GM21360 (cell line): ENCODE data around the gene SPATC1L.

Source experiments
- ATAC-seq: cut with Tn5 transposase; IDR thresholded peaks from one replicate; pipeline ENCODE4 v1.9.1; 2021; ENCODE audit warnings: mild to moderate bottlenecking, moderate library complexity; ENCODE audit not compliant: unreplicated experiment

SPATC1L gene

GRCh38 chr21:46122758-46123683 is 61.2 kb downstream of the SPATC1L start:
- ATAC-seq, result no peak

GRCh38 chr21:46122237-46122671 is 62.0 kb downstream of the SPATC1L start:
- no peak for ATAC-seq

- no peak for ATAC-seq
Measured at GRCh38 chr21:46121286-46122221, 62.7 kb downstream of the SPATC1L start.

- ATAC-seq, result no peak
Measured at GRCh38 chr21:46120301-46121285, 63.7 kb downstream of the SPATC1L start.

- no peak for ATAC-seq
Measured at GRCh38 chr21:46119637-46120271, 64.5 kb downstream of the SPATC1L start.

GRCh38 chr21:46119144-46119636 is 65.1 kb downstream of the SPATC1L start:
- no peak for ATAC-seq

GRCh38 chr21:46118316-46119143 is 65.7 kb downstream of the SPATC1L start:
- no peak for ATAC-seq

- ATAC-seq, result no peak
Measured at GRCh38 chr21:46117586-46118315, 66.5 kb downstream of the SPATC1L start.

- ATAC-seq, result no peak
Measured at GRCh38 chr21:46116776-46117585, 67.3 kb downstream of the SPATC1L start.

GRCh38 chr21:46116189-46116775 is 68.0 kb downstream of the SPATC1L start:
- ATAC-seq, result no peak

GRCh38 chr21:46115441-46116188 is 68.6 kb downstream of the SPATC1L start:
- no peak for ATAC-seq

- ATAC-seq, result no peak
Measured at GRCh38 chr21:46114963-46115362, 69.3 kb downstream of the SPATC1L start.

GRCh38 chr21:46113497-46114176 is 70.6 kb downstream of the SPATC1L start:
- no peak for ATAC-seq

- ATAC-seq, result no peak
Measured at GRCh38 chr21:46112725-46113215, 71.5 kb downstream of the SPATC1L start.
